Kidney (tissue), 14 donors: ENCODE measurements around the gene S100A3. TPM values are rescaled to one million over a fixed set of nuclear protein-coding genes. Genes with fewer than 3 reads are reported as not detected.

Experiments used
- DNase-seq, 5 donors: peaks; one replicate each; pipeline ENCODE4 v3.0.0-alpha.2; 2013 to 2020
- FAIRE-seq: peaks from 2 replicates; lab custom pipeline; 2012; peaks lifted over from hg19 to GRCh38; lab: Jason Lieb, UNC
- H3K27ac ChIP-seq, 2 donors: one replicate each; pipeline ENCODE4 v1.7.0; 2013; ENCODE audit warnings: low read depth in 2 of 2, low read length in 2 of 2, inconsistent platforms in 1 of 2
- H3K27me3 ChIP-seq: one replicate; pipeline ENCODE4 v1.7.1; 2013; ENCODE audit warnings: low read length, inconsistent platforms; ENCODE audit not compliant: control insufficient read depth, insufficient read depth
- H3K36me3 ChIP-seq, 3 donors: one replicate each; pipeline versions ENCODE4 v1.7.0 to v1.7.1; 2013; ENCODE audit warnings: low read length in 3 of 3, control low read depth in 1 of 3, inconsistent platforms in 1 of 3; ENCODE audit not compliant: insufficient read depth in 3 of 3, control insufficient read depth in 2 of 3
- H3K4me1 ChIP-seq, 3 donors: one replicate each; pipeline versions ENCODE4 v1.7.0 to v1.7.1; 2013; ENCODE audit warnings: low read length in 3 of 3, inconsistent platforms in 1 of 3, low read depth in 1 of 3; ENCODE audit not compliant: control insufficient read depth in 2 of 3, insufficient read depth in 2 of 3
- H3K4me3 ChIP-seq, 3 donors: one replicate each; pipeline versions ENCODE4 v1.7.0 to v1.8.1; 2013; ENCODE audit warnings: low read length in 3 of 3, control low read depth in 1 of 3, inconsistent platforms in 1 of 3
- H3K9ac ChIP-seq, 3 donors: one replicate each; pipeline versions ENCODE4 v1.7.0 to v1.7.1; 2013; ENCODE audit warnings: low read length in 3 of 3, control low read depth in 1 of 3, inconsistent platforms in 1 of 3
- H3K9me3 ChIP-seq, 3 donors: one replicate each; pipeline versions ENCODE4 v1.7.0 to v1.7.1; 2013; ENCODE audit warnings: low read length in 3 of 3, control low read depth in 1 of 3, inconsistent platforms in 1 of 3; ENCODE audit not compliant: control insufficient read depth in 2 of 3, insufficient read depth in 1 of 3
- CTCF ChIP-seq: IDR thresholded peaks from 3 replicates; pipeline ENCODE4 v1.5.1; 2012; ENCODE audit warnings: mild to moderate bottlenecking, moderate library complexity, borderline replicate concordance; ENCODE audit not compliant: insufficient read depth; ENCODE audit errors: extremely low read depth
- intact Hi-C: fragments of 100-400 bp; cut with DNase I; formaldehyde crosslinking; loops from one replicate; pipeline ENCODE4 v1.11.1; 2022
- polyA plus RNA-seq: library from polyadenylated mRNA; stranded (reverse); fragments of 350-450 nt; fragmentation: Illumina TruSeq; extraction: RNeasy Lipid Tissue Mini Kit (QIAGEN cat#74804); gene quantifications from one replicate; pipeline ENCODE4 v1.2.3, GENCODE V29; 2014; ENCODE audit warnings: low read depth, low replicate concordance; ENCODE audit not compliant: insufficient read depth
- total RNA-seq: library from RNA; stranded (reverse); fragmentation: NEBNext Ultra II Directional; extraction: Animal tissue kit (Norgen Biotek cat#: 25700); gene quantifications from one replicate; pipeline ENCODE4 v1.2.1, GENCODE V29; 2021
- donor health status: control.
- donor health status: control.
- donor health status: control.
- donor health status: control.
- donor health status: control.
- donor health status: DM: yes; HTN: yes; CAD: no.
- donor health status: Normal renal cell carcinoma (clear cell type).

Gene S100A3
- total and polyA plus RNA-seq, 2 donors from 2014 or later = 2.5 to 8.4 TPM

GRCh38 chr1:153513666-153514065, 35.4 kb downstream of the S100A3 start:
- TF ChIP-seq CTCF = no peak
- FAIRE-seq = no peak
- Histone ChIP-seq H3K4me1 (peaks cover 0 to 3% (median 0%) of the 10 kb centered on the region in 3 donors), H3K4me3 (no peak overlapping the region), H3K9ac (no peak overlapping the region), H3K27ac (no peak overlapping the region), H3K27me3 (no peaks in the 10 kb centered on the region), H3K9me3 (no peaks in the 10 kb centered on the region), H3K36me3 (no peaks in the 10 kb centered on the region)
- DNase-seq = no peak
- intact Hi-C loops = loop anchor here (5.0 kb wide), 1 partner anchor 54 kb away; the partner anchor contains the start of gene S100A2

GRCh38 chr1:153513023-153513422, 36.0 kb downstream of the S100A3 start:
- H3K4me1 ChIP-seq = peaks cover 0 to 3% (median 0%) of the 10 kb centered on the region in 3 donors
- no peaks in the 10 kb centered on the region for H3K27me3 ChIP-seq
- no peak for FAIRE-seq
- no peak overlapping the region for H3K4me3 ChIP-seq
- H3K27ac ChIP-seq = no peak overlapping the region
- no peak for TF ChIP-seq CTCF
- intact Hi-C loops = loop anchor here (5.0 kb wide), 1 partner anchor 54 kb away; the partner anchor contains the start of gene S100A2
- no peaks in the 10 kb centered on the region for H3K36me3 ChIP-seq
- no peaks in the 10 kb centered on the region for H3K9me3 ChIP-seq
- no peak for DNase-seq
- no peak overlapping the region for H3K9ac ChIP-seq

GRCh38 chr1:153510984-153511410, 38.1 kb downstream of the S100A3 start:
- H3K9me3 ChIP-seq = no peaks in the 10 kb centered on the region
- intact Hi-C loops = loop anchor here (5.0 kb wide), 1 partner anchor 56 kb away; the partner anchor contains the start of gene S100A2
- peaks cover 0 to 5% (median 0%) of the 10 kb centered on the region in 3 donors for H3K4me1 ChIP-seq
- no peak overlapping the region for H3K27ac ChIP-seq
- TF ChIP-seq CTCF = peak; percentile 92
- no peaks in the 10 kb centered on the region for H3K36me3 ChIP-seq
- H3K4me3 ChIP-seq = no peak overlapping the region
- no peak for FAIRE-seq
- DNase-seq = peak; percentile 87 to 92 (median 89)
- H3K9ac ChIP-seq = no peak overlapping the region
- H3K27me3 ChIP-seq = no peaks in the 10 kb centered on the region
